CD4-positive, alpha-beta T cell (primary cell): Measurements from ENCODE around the gene PPP1R14C. TPM values are rescaled to one million over a fixed set of nuclear protein-coding genes. Genes with fewer than 3 reads are reported as not detected.

Source experiments
- ATAC-seq: fragments of 200-7000 bp; cut with Tn5 transposase; one replicate; pipeline ENCODE4 v1.10.0; 2022; ENCODE audit warnings: mild to moderate bottlenecking; ENCODE audit not compliant: poor library complexity
- CTCF ChIA-PET: fragments of 350-600 bp; sonication (Branson Sonifier 250); formaldehyde crosslinking; loops from one replicate; lab custom pipeline; 2021; ENCODE audit warnings: antibody characterized with exemption, inconsistent platforms; lab: Charles Lee
- POLR2A ChIA-PET: fragments of 350-600 bp; sonication (Branson Sonifier 250); formaldehyde crosslinking; loops from one replicate; lab custom pipeline; 2021; ENCODE audit warnings: antibody characterized with exemption, inconsistent platforms; lab: Charles Lee
- DNase-seq, 14 experiments: peaks; one replicate each; pipeline ENCODE4 v3.0.0-alpha.2; 2013 to 2020; ENCODE audit warnings: mixed read lengths in 2 of 14
- H3K27ac ChIP-seq, 2 donors: one replicate each; pipeline versions ENCODE4 v1.5.1 to v1.7.0; 2013; ENCODE audit warnings: low read length in 2 of 2, low read depth in 1 of 2, mild to moderate bottlenecking in 1 of 2
- H3K27me3 ChIP-seq, 2 experiments: 1 replicate in 1 of 2; 2 replicates in 1 of 2; pipeline versions ENCODE4 v1.6.1 to v1.7.0; 2013; ENCODE audit warnings: low read length in 2 of 2, control low read depth in 1 of 2, mild to moderate bottlenecking in 1 of 2, moderate library complexity in 1 of 2; ENCODE audit not compliant: insufficient read depth in 2 of 2, control insufficient read depth in 1 of 2
- H3K36me3 ChIP-seq: one replicate; pipeline ENCODE4 v1.6.1; 2013; ENCODE audit warnings: low read length, control low read depth; ENCODE audit not compliant: insufficient read depth
- H3K4me1 ChIP-seq: one replicate; pipeline ENCODE4 v1.6.1; 2013; ENCODE audit warnings: low read length, control low read depth; ENCODE audit not compliant: insufficient read depth
- H3K4me3 ChIP-seq: one replicate; pipeline ENCODE4 v1.5.1; 2013; ENCODE audit warnings: mild to moderate bottlenecking, low read length, moderate library complexity
- H3K9me3 ChIP-seq, 2 experiments: 1 replicate in 1 of 2; 2 replicates in 1 of 2; pipeline versions ENCODE4 v1.6.1 to v1.7.0; 2013; ENCODE audit warnings: low read length in 2 of 2, mild to moderate bottlenecking in 2 of 2, control low read depth in 1 of 2, moderate library complexity in 1 of 2; ENCODE audit not compliant: control insufficient read depth in 1 of 2, insufficient read depth in 1 of 2
- H3K27ac Mint-ChIP-seq: one replicate; pipeline ENCODE4 v1.8.0; 2020; ENCODE audit warnings: mixed read lengths
- H3K27me3 Mint-ChIP-seq: one replicate; pipeline ENCODE4 v1.8.0; 2021; ENCODE audit warnings: mixed read lengths
- H3K36me3 Mint-ChIP-seq: one replicate; pipeline ENCODE4 v1.8.0; 2021; ENCODE audit warnings: low read depth, mixed read lengths
- H3K4me1 Mint-ChIP-seq: one replicate; pipeline ENCODE4 v1.8.0; 2021; ENCODE audit warnings: low read depth, mixed read lengths
- H3K4me3 Mint-ChIP-seq: one replicate; pipeline ENCODE4 v1.8.0; 2020; ENCODE audit warnings: mild to moderate bottlenecking, mixed read lengths
- H3K9me3 Mint-ChIP-seq: one replicate; pipeline ENCODE4 v1.8.0; 2020; ENCODE audit warnings: mixed read lengths
- intact Hi-C, 2 experiments: fragments of 100-400 bp; cut with DNase I in 1 of 2; cut with micrococcal nuclease in 1 of 2; formaldehyde crosslinking; loops; one replicate each; pipeline versions ENCODE4 v1.15.1 to v1.9.0; 2023 to 2025; cut with DNase I, micrococcal nuclease
- total RNA-seq, 174 experiments: library from RNA in 2 of 174; stranded (reverse) in 2 of 174; gene quantifications; one replicate each; pipeline ENCODE4 v1.2.3 and lab custom pipeline; 2021 to 2026
- TF ChIP-seq, protein P1 (sequence below): fragments of 200-600 bp; IDR thresholded peaks from one replicate; pipeline ENCODE4 v1.8.0; 2022; ENCODE audit warnings: antibody characterized with exemption, mild to moderate bottlenecking

PPP1R14C gene
- total RNA-seq, 2 experiments from 2014 or later, result not detected

- H3K27me3 Mint-ChIP-seq, result no peaks in the 10 kb centered on the region
These were observed 26.5 kb upstream of the PPP1R14C start for GRCh38 chr6:150116200-150116800.

GRCh38 chr6:150118203-150118602 lies 24.6 kb upstream of the PPP1R14C start:
- ATAC-seq (no peak), DNase-seq (no peak)
- no peaks in the 10 kb centered on the region for H3K36me3 ChIP-seq
- intact Hi-C loops, result no loop called here
- Mint-ChIP-seq H3K4me3 (no peak overlapping the region), H3K27ac (no peak overlapping the region), H3K36me3 (no peaks in the 10 kb centered on the region), H3K27me3 (no peaks in the 10 kb centered on the region), H3K4me1 (no peaks in the 10 kb centered on the region), H3K9me3 (no peaks in the 10 kb centered on the region)
- no peaks in the 10 kb centered on the region for H3K4me1 ChIP-seq
- H3K27ac ChIP-seq, result no peak overlapping the region
- no peak overlapping the region for H3K4me3 ChIP-seq
- TF ChIP-seq, protein P1, sequence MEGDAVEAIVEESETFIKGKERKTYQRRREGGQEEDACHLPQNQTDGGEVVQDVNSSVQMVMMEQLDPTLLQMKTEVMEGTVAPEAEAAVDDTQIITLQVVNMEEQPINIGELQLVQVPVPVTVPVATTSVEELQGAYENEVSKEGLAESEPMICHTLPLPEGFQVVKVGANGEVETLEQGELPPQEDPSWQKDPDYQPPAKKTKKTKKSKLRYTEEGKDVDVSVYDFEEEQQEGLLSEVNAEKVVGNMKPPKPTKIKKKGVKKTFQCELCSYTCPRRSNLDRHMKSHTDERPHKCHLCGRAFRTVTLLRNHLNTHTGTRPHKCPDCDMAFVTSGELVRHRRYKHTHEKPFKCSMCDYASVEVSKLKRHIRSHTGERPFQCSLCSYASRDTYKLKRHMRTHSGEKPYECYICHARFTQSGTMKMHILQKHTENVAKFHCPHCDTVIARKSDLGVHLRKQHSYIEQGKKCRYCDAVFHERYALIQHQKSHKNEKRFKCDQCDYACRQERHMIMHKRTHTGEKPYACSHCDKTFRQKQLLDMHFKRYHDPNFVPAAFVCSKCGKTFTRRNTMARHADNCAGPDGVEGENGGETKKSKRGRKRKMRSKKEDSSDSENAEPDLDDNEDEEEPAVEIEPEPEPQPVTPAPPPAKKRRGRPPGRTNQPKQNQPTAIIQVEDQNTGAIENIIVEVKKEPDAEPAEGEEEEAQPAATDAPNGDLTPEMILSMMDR, result no peak
- no peaks in the 10 kb centered on the region for H3K27me3 ChIP-seq
- POLR2A ChIA-PET, result no interaction called here
- peaks cover 0 to 12% of the 10 kb centered on the region in 2 experiments for H3K9me3 ChIP-seq
- CTCF ChIA-PET, result no interaction called here

More at GRCh38 chr6:150116200-150116800, 26.5 kb upstream of the PPP1R14C start:
- intact Hi-C loops, result no loop called here
- Histone ChIP-seq H3K36me3 (no peaks in the 10 kb centered on the region), H3K9me3 (peaks cover 0 to 12% of the 10 kb centered on the region in 2 experiments), H3K4me1 (no peaks in the 10 kb centered on the region), H3K27ac (no peak overlapping the region), H3K27me3 (no peaks in the 10 kb centered on the region), H3K4me3 (no peak overlapping the region)
- TF ChIP-seq, protein P1, result no peak
- H3K4me3 Mint-ChIP-seq, result no peak overlapping the region
- ChIA-PET CTCF (no interaction called here), POLR2A (no interaction called here)
- no peak overlapping the region for H3K27ac Mint-ChIP-seq
- no peak for ATAC-seq
- DNase-seq, result no peak
- no peaks in the 10 kb centered on the region for H3K4me1 Mint-ChIP-seq
- H3K9me3 Mint-ChIP-seq, result no peaks in the 10 kb centered on the region
- no peaks in the 10 kb centered on the region for H3K36me3 Mint-ChIP-seq

GRCh38 chr6:150118627-150119026 lies 24.2 kb upstream of the PPP1R14C start:
- intact Hi-C loops, result no loop called here
- TF ChIP-seq, protein P1, result no peak
- ATAC-seq, result no peak

More at GRCh38 chr6:150118627-150119026, 24.2 kb upstream of the PPP1R14C start:
- no peak overlapping the region for H3K4me3 ChIP-seq
- no peaks in the 10 kb centered on the region for H3K27me3 ChIP-seq
- ChIA-PET POLR2A (interaction anchor here (0.6 kb wide), 1 partner anchor 9 kb away, joined by 3 read pairs; no protein-coding TSS in a partner anchor), CTCF (no interaction called here)
- Mint-ChIP-seq H3K4me3 (no peak overlapping the region), H3K4me1 (no peaks in the 10 kb centered on the region), H3K27me3 (no peaks in the 10 kb centered on the region), H3K9me3 (no peaks in the 10 kb centered on the region), H3K36me3 (no peaks in the 10 kb centered on the region), H3K27ac (no peak overlapping the region)
- H3K9me3 ChIP-seq, result peaks cover 0 to 12% of the 10 kb centered on the region in 2 experiments
- no peaks in the 10 kb centered on the region for H3K36me3 ChIP-seq
- no peaks in the 10 kb centered on the region for H3K4me1 ChIP-seq
- no peak for DNase-seq
- H3K27ac ChIP-seq, result no peak overlapping the region
